Epithelial cell of proximal tubule (primary cell): ENCODE measurements around the gene MYBBP1A. TPM values are rescaled to one million over a fixed set of nuclear protein-coding genes. Genes with fewer than 3 reads are reported as not detected.

Source experiments
- DNase-seq: peaks from one replicate; pipeline ENCODE4 v3.0.0-alpha.2; 2011; ENCODE audit warnings: low read depth
- H3K4me3 ChIP-seq: 2 replicates; pipeline ENCODE4 v1.5.1; 2011; ENCODE audit warnings: low read depth, mild to moderate bottlenecking, low read length
- CTCF ChIP-seq: conservative IDR thresholded peaks from 2 replicates; pipeline ENCODE4 v1.5.1; 2012; ENCODE audit warnings: low read depth, mild to moderate bottlenecking, low read length
- total RNA-seq: library from RNA; depleted of rRNA; stranded (reverse); fragments of >200 nt; gene quantifications from 2 replicates; pipeline ENCODE4 v1.2.3, GENCODE V29; 2015

The MYBBP1A gene
- total RNA-seq, 1 donor from 2014 or later: 70.9 TPM

- DNase-seq: no peak
- no peak overlapping the region for H3K4me3 ChIP-seq
- TF ChIP-seq CTCF: no peak
These were observed 16.8 kb downstream of the MYBBP1A start for GRCh38 chr17:4538236-4539002.

GRCh38 chr17:4537451-4538235, 17.5 kb downstream of the MYBBP1A start:
- no peak for TF ChIP-seq CTCF
- no peak for DNase-seq

GRCh38 chr17:4536742-4537411, 18.3 kb downstream of the MYBBP1A start:
- no peak for TF ChIP-seq CTCF
- no peak for DNase-seq

More at GRCh38 chr17:4537451-4538235, 17.5 kb downstream of the MYBBP1A start:
- no peak overlapping the region for H3K4me3 ChIP-seq

GRCh38 chr17:4536259-4536741, 18.9 kb downstream of the MYBBP1A start:
- DNase-seq: no peak
- H3K4me3 ChIP-seq: no peak overlapping the region
- no peak for TF ChIP-seq CTCF

More at GRCh38 chr17:4536742-4537411, 18.3 kb downstream of the MYBBP1A start:
- H3K4me3 ChIP-seq: no peak overlapping the region

GRCh38 chr17:4535667-4536258, 19.4 kb downstream of the MYBBP1A start:
- no peak for TF ChIP-seq CTCF
- DNase-seq: no peak
- H3K4me3 ChIP-seq: no peak overlapping the region

GRCh38 chr17:4534928-4535666, 20.1 kb downstream of the MYBBP1A start:
- DNase-seq: no peak
- no peak for TF ChIP-seq CTCF
- no peak overlapping the region for H3K4me3 ChIP-seq
